Keratinocyte (primary cell): Measurements from ENCODE around the gene ZNF646. TPM values are rescaled to one million over a fixed set of nuclear protein-coding genes. Genes with fewer than 3 reads are reported as not detected.

ENCODE experiments used
- DNase-seq: peaks from one replicate; pipeline ENCODE4 v3.0.0-alpha.2; 2011; ENCODE audit warnings: low read depth, missing footprints, low spot score
- FAIRE-seq: peaks from 2 replicates; lab custom pipeline; 2011; peaks lifted over from hg19 to GRCh38; lab: Jason Lieb, UNC
- H2AFZ ChIP-seq: 2 replicates; pipeline ENCODE4 v1.6.0; 2012; ENCODE audit warnings: low read length, control low read depth, inconsistent platforms; ENCODE audit not compliant: control insufficient read depth
- H3K27ac ChIP-seq: 2 replicates; pipeline ENCODE4 v1.5.1; 2011; ENCODE audit warnings: low read length; ENCODE audit not compliant: control insufficient read depth, insufficient read depth
- H3K27me3 ChIP-seq: 3 replicates; pipeline ENCODE4 v1.6.0; 2011; ENCODE audit warnings: low read length; ENCODE audit not compliant: control insufficient read depth, insufficient read depth; ENCODE audit errors: extremely low read depth
- H3K36me3 ChIP-seq, 2 experiments: 2 replicates in 1 of 2; 3 replicates in 1 of 2; pipeline ENCODE4 v1.5.1; 2011; ENCODE audit warnings: low read length in 2 of 2, mild to moderate bottlenecking in 1 of 2; ENCODE audit not compliant: control insufficient read depth in 2 of 2, insufficient read depth in 2 of 2; ENCODE audit errors: extremely low read depth in 1 of 2
- H3K4me1 ChIP-seq: 3 replicates; pipeline ENCODE4 v1.5.1; 2011; ENCODE audit warnings: low read length; ENCODE audit not compliant: control insufficient read depth, insufficient read depth; ENCODE audit errors: extremely low read depth
- H3K4me2 ChIP-seq: 3 replicates; pipeline ENCODE4 v1.6.0; 2011; ENCODE audit warnings: low read depth, low read length; ENCODE audit not compliant: control insufficient read depth, insufficient read depth; ENCODE audit errors: extremely low read depth
- H3K4me3 ChIP-seq, 3 experiments: fragments of 200-600 bp in 1 of 3; sonication (generic) in 1 of 3; 2 replicates in 2 of 3; 3 replicates in 1 of 3; pipeline ENCODE4 v1.5.1; 2011 to 2016; ENCODE audit warnings: low read length in 3 of 3, mild to moderate bottlenecking in 3 of 3, control low read depth in 2 of 3, inconsistent platforms in 1 of 3, low read depth in 1 of 3, mixed read lengths in 1 of 3, mixed run types in 1 of 3, moderate library complexity in 1 of 3; ENCODE audit not compliant: control insufficient read depth in 2 of 3, insufficient read depth in 2 of 3; ENCODE audit errors: extremely low read depth in 1 of 3
- H3K79me2 ChIP-seq: 2 replicates; pipeline ENCODE4 v1.6.0; 2012; ENCODE audit warnings: low read length; ENCODE audit not compliant: control insufficient read depth, insufficient read depth
- H3K9ac ChIP-seq: 3 replicates; pipeline ENCODE4 v1.6.0; 2011; ENCODE audit warnings: low read length; ENCODE audit not compliant: control insufficient read depth, insufficient read depth; ENCODE audit errors: extremely low read depth
- H3K9me1 ChIP-seq: 3 replicates; pipeline ENCODE4 v1.6.0; 2011; ENCODE audit warnings: low read length; ENCODE audit not compliant: control insufficient read depth, insufficient read depth; ENCODE audit errors: extremely low read depth
- H3K9me3 ChIP-seq: 2 replicates; pipeline ENCODE4 v1.5.1; 2012; ENCODE audit warnings: low read depth, low read length; ENCODE audit not compliant: control insufficient read depth
- H4K20me1 ChIP-seq: 3 replicates; pipeline ENCODE4 v1.6.0; 2011; ENCODE audit warnings: low read length; ENCODE audit not compliant: control insufficient read depth, insufficient read depth; ENCODE audit errors: extremely low read depth
- CTCF ChIP-seq, 3 experiments: IDR thresholded peaks in 1 of 3; conservative IDR thresholded peaks in 1 of 3; optimal IDR thresholded peaks in 1 of 3; 2 replicates in 2 of 3; 3 replicates in 1 of 3; pipeline versions ENCODE3 to v1.5.1; 2011; ENCODE audit warnings: low read length in 3 of 3, mild to moderate bottlenecking in 3 of 3, moderate library complexity in 2 of 3, control low read depth in 1 of 3, inconsistent platforms in 1 of 3; ENCODE audit not compliant: insufficient read depth in 2 of 3; ENCODE audit errors: extremely low read depth in 1 of 3
- EZH2 ChIP-seq: IDR thresholded peaks from one replicate; pipeline ENCODE4 v1.6.1; 2012; ENCODE audit warnings: inconsistent platforms, mild to moderate bottlenecking, low read length, moderate library complexity
- dilution Hi-C: fragments of 300-500 bp; cut with MboI; formaldehyde crosslinking; loops from one replicate; pipeline ENCODE4 v1.7.0; 2020; ENCODE audit warnings: low sequenced_read_pairs; ENCODE audit not compliant: extremely low pct_ligation_motif_present
- polyA plus RNA-seq, 5 experiments: library from polyadenylated mRNA; depleted of rRNA in 3 of 5; stranded (reverse) in 3 of 5; stranded (forward) in 1 of 5; unstranded in 1 of 5; fragments of >200 nt; gene quantifications; 1 replicate in 1 of 5; 2 replicates in 3 of 5; 3 replicates in 1 of 5; pipeline versions ENCODE4 v1.2.1 to v1.2.3, GENCODE V29; 2011 to 2012; ENCODE audit warnings: missing spikeins in 2 of 5, low read depth in 1 of 5, low replicate concordance in 1 of 5

The ZNF646 gene
- polyA plus RNA-seq, 1 donor (not counting 4 experiments of a cell fraction or from before 2014, with no cell fraction given): 2.5 TPM

GRCh38 chr16:31080756-31081419, 6.7 kb downstream of the ZNF646 start:
- no peak for DNase-seq
- H3K36me3 ChIP-seq: peaks cover 22 to 30% of the 10 kb centered on the region in 2 experiments
- H3K9me3 ChIP-seq: no peaks in the 10 kb centered on the region
- H3K4me1 ChIP-seq: peaks cover 9% of the 10 kb centered on the region
- FAIRE-seq: no peak
- H2AFZ ChIP-seq: no peak overlapping the region
- no peak overlapping the region for H3K4me2 ChIP-seq
- dilution Hi-C loops: no loop called here
- H3K4me3 ChIP-seq: no peak overlapping the region
- TF ChIP-seq CTCF (optimal IDR thresholded peaks at IDR 0.05 in 1 of 3, IDR thresholded peaks at IDR 0.05 in 1 of 3, conservative IDR thresholded peaks at IDR 0.05 in 1 of 3; ENCODE audit: extremely low read depth in 1 of 3, insufficient read depth in 2 of 3, low read length in 3 of 3): no peak
- no peak for TF ChIP-seq EZH2
- H3K27ac ChIP-seq: no peak overlapping the region
- no peaks in the 10 kb centered on the region for H3K27me3 ChIP-seq
- peaks cover 48% of the 10 kb centered on the region for H3K79me2 ChIP-seq
- H3K9me1 ChIP-seq: no peaks in the 10 kb centered on the region
- H4K20me1 ChIP-seq: no peaks in the 10 kb centered on the region
- H3K9ac ChIP-seq: no peak overlapping the region

GRCh38 chr16:31081428-31082351, 7.5 kb downstream of the ZNF646 start:
- H3K4me1 ChIP-seq: peaks cover 9% of the 10 kb centered on the region
- H3K4me2 ChIP-seq: no peak overlapping the region
- H3K27ac ChIP-seq: no peak overlapping the region
- dilution Hi-C loops: no loop called here
- H3K27me3 ChIP-seq: no peaks in the 10 kb centered on the region
- no peak overlapping the region for H2AFZ ChIP-seq
- peaks cover 40% of the 10 kb centered on the region for H3K79me2 ChIP-seq
- no peak for DNase-seq
- TF ChIP-seq EZH2: no peak
- no peak for TF ChIP-seq CTCF (optimal IDR thresholded peaks at IDR 0.05 in 1 of 3, IDR thresholded peaks at IDR 0.05 in 1 of 3, conservative IDR thresholded peaks at IDR 0.05 in 1 of 3; ENCODE audit: extremely low read depth in 1 of 3, insufficient read depth in 2 of 3, low read length in 3 of 3)
- no peaks in the 10 kb centered on the region for H4K20me1 ChIP-seq
- no peaks in the 10 kb centered on the region for H3K9me1 ChIP-seq
- H3K9ac ChIP-seq: no peak overlapping the region
- H3K4me3 ChIP-seq: no peak overlapping the region
- no peak for FAIRE-seq
- H3K9me3 ChIP-seq: no peaks in the 10 kb centered on the region
- H3K36me3 ChIP-seq: peaks cover 21 to 25% of the 10 kb centered on the region in 2 experiments
